ENCODE data around the gene ENHO.

- TF ChIP-seq EZH2 (IDR thresholded peaks at IDR 0.05; ENCODE audit: low read length) (no peak), CTCF (optimal IDR thresholded peaks at IDR 0.05 in 1 of 3, IDR thresholded peaks at IDR 0.05 in 1 of 3, conservative IDR thresholded peaks at IDR 0.05 in 1 of 3; ENCODE audit: extremely low read depth in 1 of 3, insufficient read depth in 2 of 3, low read length in 3 of 3) (no peak)
Observed at GRCh38 chr9:34568133-34568532, 45.3 kb upstream of the ENHO start.

Data from keratinocyte (primary cell).